H9 (cell line): Measurements from ENCODE around the gene MGAT2. TPM values are rescaled to one million over a fixed set of nuclear protein-coding genes. Genes with fewer than 3 reads are reported as not detected.

Experiments
- DNase-seq: peaks from one replicate; pipeline ENCODE4 v3.0.0-alpha.2; 2017
- H2AFZ ChIP-seq: one replicate; pipeline ENCODE4 v1.6.1; 2013; ENCODE audit warnings: mild to moderate bottlenecking, low read length, control low read depth, moderate library complexity
- H2AK5ac ChIP-seq: 2 replicates; pipeline ENCODE4 v1.6.1; 2013; ENCODE audit warnings: low read length, control low read depth, mixed read lengths; ENCODE audit not compliant: insufficient read length
- H2BK120ac ChIP-seq: one replicate; pipeline ENCODE4 v1.6.1; 2013; ENCODE audit warnings: low read depth, mild to moderate bottlenecking, low read length, control low read depth, inconsistent platforms; ENCODE audit not compliant: poor library complexity, severe bottlenecking
- H2BK12ac ChIP-seq: 2 replicates; pipeline ENCODE4 v1.6.1; 2013; ENCODE audit warnings: low read length, control low read depth, mixed read lengths, low read depth; ENCODE audit not compliant: insufficient read length
- H2BK15ac ChIP-seq: 2 replicates; pipeline ENCODE4 v1.6.1; 2013; ENCODE audit warnings: low read depth, low read length, control low read depth
- H2BK20ac ChIP-seq: one replicate; pipeline ENCODE4 v1.6.1; 2013; ENCODE audit warnings: low read depth, mild to moderate bottlenecking, low read length, control low read depth, inconsistent platforms; ENCODE audit not compliant: poor library complexity, severe bottlenecking
- H2BK5ac ChIP-seq: 2 replicates; pipeline ENCODE4 v1.6.1; 2013; ENCODE audit warnings: low read length, control low read depth, mixed read lengths; ENCODE audit not compliant: insufficient read length
- H3K14ac ChIP-seq: 2 replicates; pipeline ENCODE4 v1.6.1; 2013; ENCODE audit warnings: low read length, control low read depth; ENCODE audit not compliant: insufficient read depth
- H3K18ac ChIP-seq: 2 replicates; pipeline ENCODE4 v1.6.1; 2013; ENCODE audit warnings: low read depth, mild to moderate bottlenecking, mixed read lengths, low read length, control low read depth; ENCODE audit not compliant: insufficient read length
- H3K23ac ChIP-seq: 2 replicates; pipeline ENCODE4 v1.6.1; 2013; ENCODE audit warnings: low read length, control low read depth, mixed read lengths, low read depth; ENCODE audit not compliant: insufficient read length
- H3K23me2 ChIP-seq: 2 replicates; pipeline ENCODE4 v1.6.1; 2013; ENCODE audit warnings: low read depth, mild to moderate bottlenecking, mixed read lengths, low read length, control low read depth; ENCODE audit not compliant: insufficient read length, poor library complexity, severe bottlenecking
- H3K27ac ChIP-seq: 2 replicates; pipeline ENCODE4 v1.5.1; 2013; ENCODE audit warnings: low read length, control low read depth, mixed read lengths, low read depth; ENCODE audit not compliant: insufficient read length
- H3K27me3 ChIP-seq: 2 replicates; pipeline ENCODE4 v1.6.1; 2013; ENCODE audit warnings: low read length, control low read depth, inconsistent platforms; ENCODE audit not compliant: insufficient read depth
- H3K4ac ChIP-seq: 2 replicates; pipeline ENCODE4 v1.6.1; 2013; ENCODE audit warnings: low read depth, mild to moderate bottlenecking, control low read depth, inconsistent platforms, low read length, moderate library complexity
- H3K4me1 ChIP-seq: 2 replicates; pipeline ENCODE4 v1.6.1; 2013; ENCODE audit warnings: low read length, control low read depth, inconsistent platforms; ENCODE audit not compliant: insufficient read depth
- H3K4me2 ChIP-seq: 2 replicates; pipeline ENCODE4 v1.6.1; 2013; ENCODE audit warnings: low read length, control low read depth, mixed read lengths; ENCODE audit not compliant: insufficient read length, insufficient read depth
- H3K56ac ChIP-seq: 2 replicates; pipeline ENCODE4 v1.6.1; 2013; ENCODE audit warnings: low read depth, mild to moderate bottlenecking, mixed read lengths, low read length, control low read depth; ENCODE audit not compliant: insufficient read length
- H3K79me1 ChIP-seq: 2 replicates; pipeline ENCODE4 v1.6.1; 2013; ENCODE audit warnings: low read depth, mild to moderate bottlenecking, moderate library complexity, low read length, control low read depth, inconsistent platforms; ENCODE audit not compliant: insufficient read depth, poor library complexity, severe bottlenecking
- H3K79me2 ChIP-seq: 2 replicates; pipeline ENCODE4 v1.6.1; 2013; ENCODE audit warnings: low read length, control low read depth, inconsistent platforms; ENCODE audit not compliant: insufficient read depth
- H3K9ac ChIP-seq: 2 replicates; pipeline ENCODE4 v1.6.1; 2013; ENCODE audit warnings: low read length, control low read depth, mixed read lengths; ENCODE audit not compliant: insufficient read length; ENCODE audit errors: extremely low read depth
- H3K9me3 ChIP-seq: one replicate; pipeline ENCODE4 v1.6.1; 2013; ENCODE audit warnings: low read depth, low read length, inconsistent platforms; ENCODE audit not compliant: control insufficient read depth
- H3T11ph ChIP-seq: one replicate; pipeline ENCODE4 v1.6.1; 2013; ENCODE audit warnings: mild to moderate bottlenecking, low read length, control low read depth, inconsistent platforms
- H4K20me1 ChIP-seq: one replicate; pipeline ENCODE4 v1.6.1; 2013; ENCODE audit not compliant: control insufficient read depth, insufficient read length, insufficient read depth
- H4K5ac ChIP-seq: 2 replicates; pipeline ENCODE4 v1.6.1; 2013; ENCODE audit warnings: low read depth, mild to moderate bottlenecking, mixed read lengths, low read length, control low read depth; ENCODE audit not compliant: insufficient read length
- H4K8ac ChIP-seq: replicated peaks from 2 replicates; pipeline ENCODE4 v1.6.1; 2013; ENCODE audit warnings: low read length, control low read depth, mixed read lengths, low read depth; ENCODE audit not compliant: insufficient read length
- H4K91ac ChIP-seq: 2 replicates; pipeline ENCODE4 v1.6.1; 2013; ENCODE audit warnings: low read depth, mild to moderate bottlenecking, moderate library complexity, mixed read lengths, low read length, control low read depth; ENCODE audit not compliant: insufficient read length
- H3K27ac Mint-ChIP-seq, 3 experiments: 2 replicates in 2 of 3; 3 replicates in 1 of 3; pipeline ENCODE4 v1.8.0; 2020 to 2021; ENCODE audit warnings: mixed read lengths in 3 of 3, mild to moderate bottlenecking in 1 of 3, moderate library complexity in 1 of 3
- H3K27me3 Mint-ChIP-seq: 2 replicates; pipeline ENCODE4 v1.8.0; 2021; ENCODE audit warnings: low read depth, mild to moderate bottlenecking, moderate library complexity, mixed read lengths
- H3K36me3 Mint-ChIP-seq, 3 experiments: 2 replicates in 2 of 3; 3 replicates in 1 of 3; pipeline ENCODE4 v1.8.0; 2020 to 2021; ENCODE audit warnings: low read depth in 3 of 3, mixed read lengths in 3 of 3; ENCODE audit not compliant: insufficient read depth in 1 of 3
- H3K4me1 Mint-ChIP-seq, 2 experiments: 2 replicates each; pipeline ENCODE4 v1.8.0; 2020; ENCODE audit warnings: mixed read lengths in 2 of 2
- H3K4me3 Mint-ChIP-seq, 2 experiments: 2 replicates in 1 of 2; 3 replicates in 1 of 2; pipeline ENCODE4 v1.8.0; 2020 to 2021; ENCODE audit warnings: mild to moderate bottlenecking in 2 of 2, mixed read lengths in 2 of 2, moderate library complexity in 1 of 2
- H3K9me3 Mint-ChIP-seq, 2 experiments: 2 replicates in 1 of 2; 3 replicates in 1 of 2; pipeline ENCODE4 v1.8.0; 2020; ENCODE audit warnings: mild to moderate bottlenecking in 2 of 2, mixed read lengths in 2 of 2, moderate library complexity in 1 of 2
- WGBS: extraction: QIAGEN DNeasy Blood & Tissue Kit; methylation state at CpG from one replicate; pipeline ENCODE4 v1.1.7; 2013; ENCODE audit warnings: missing lambda C conversion rate, low lambda C conversion rate, mixed read lengths; ENCODE audit not compliant: insufficient read length; ENCODE audit errors: extremely low coverage; 5-methylcytosine and 5-hydroxymethylcytosine counted together
- total RNA-seq: library from RNA; stranded (reverse); gene quantifications from 2 replicates; pipeline ENCODE4 v1.2.1, GENCODE V29; 2021
- TF ChIP-seq, protein P1 (sequence below): fragments of 200-600 bp; sonication (generic); conservative IDR thresholded peaks from 3 replicates; pipeline ENCODE4 v1.8.0; 2021; ENCODE audit warnings: antibody characterized with exemption, mild to moderate bottlenecking

Gene MGAT2
- total RNA-seq, 1 experiment from 2014 or later: 24.5 TPM

DNA sequence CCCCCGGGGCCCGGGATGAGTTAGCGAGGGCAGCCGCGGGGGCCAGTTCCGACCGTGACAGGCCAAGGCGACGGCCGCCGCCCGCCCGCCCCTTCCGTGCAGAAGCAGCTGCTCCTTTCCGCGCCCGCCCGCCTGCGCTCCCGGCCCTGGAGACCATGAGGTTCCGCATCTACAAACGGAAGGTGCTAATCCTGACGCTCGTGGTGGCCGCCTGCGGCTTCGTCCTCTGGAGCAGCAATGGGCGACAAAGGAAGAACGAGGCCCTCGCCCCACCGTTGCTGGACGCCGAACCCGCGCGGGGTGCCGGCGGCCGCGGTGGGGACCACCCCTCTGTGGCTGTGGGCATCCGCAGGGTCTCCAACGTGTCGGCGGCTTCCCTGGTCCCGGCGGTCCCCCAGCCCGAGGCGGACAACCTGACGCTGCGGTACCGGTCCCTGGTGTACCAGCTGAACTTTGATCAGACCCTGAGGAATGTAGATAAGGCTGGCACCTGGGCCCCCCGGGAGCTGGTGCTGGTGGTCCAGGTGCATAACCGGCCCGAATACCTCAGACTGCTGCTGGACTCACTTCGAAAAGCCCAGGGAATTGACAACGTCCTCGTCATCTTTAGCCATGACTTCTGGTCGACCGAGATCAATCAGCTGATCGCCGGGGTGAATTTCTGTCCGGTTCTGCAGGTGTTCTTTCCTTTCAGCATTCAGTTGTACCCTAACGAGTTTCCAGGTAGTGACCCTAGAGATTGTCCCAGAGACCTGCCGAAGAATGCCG is 699 bp downstream of the MGAT2 start:
- TF ChIP-seq, protein P1, sequence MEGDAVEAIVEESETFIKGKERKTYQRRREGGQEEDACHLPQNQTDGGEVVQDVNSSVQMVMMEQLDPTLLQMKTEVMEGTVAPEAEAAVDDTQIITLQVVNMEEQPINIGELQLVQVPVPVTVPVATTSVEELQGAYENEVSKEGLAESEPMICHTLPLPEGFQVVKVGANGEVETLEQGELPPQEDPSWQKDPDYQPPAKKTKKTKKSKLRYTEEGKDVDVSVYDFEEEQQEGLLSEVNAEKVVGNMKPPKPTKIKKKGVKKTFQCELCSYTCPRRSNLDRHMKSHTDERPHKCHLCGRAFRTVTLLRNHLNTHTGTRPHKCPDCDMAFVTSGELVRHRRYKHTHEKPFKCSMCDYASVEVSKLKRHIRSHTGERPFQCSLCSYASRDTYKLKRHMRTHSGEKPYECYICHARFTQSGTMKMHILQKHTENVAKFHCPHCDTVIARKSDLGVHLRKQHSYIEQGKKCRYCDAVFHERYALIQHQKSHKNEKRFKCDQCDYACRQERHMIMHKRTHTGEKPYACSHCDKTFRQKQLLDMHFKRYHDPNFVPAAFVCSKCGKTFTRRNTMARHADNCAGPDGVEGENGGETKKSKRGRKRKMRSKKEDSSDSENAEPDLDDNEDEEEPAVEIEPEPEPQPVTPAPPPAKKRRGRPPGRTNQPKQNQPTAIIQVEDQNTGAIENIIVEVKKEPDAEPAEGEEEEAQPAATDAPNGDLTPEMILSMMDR: no peak
- no peak overlapping the region for H4K5ac ChIP-seq
- Mint-ChIP-seq H3K4me3 (peak overlapping the region; percentile 99), H3K9me3 (no peaks in the 10 kb centered on the region; a peak in 1 of 5 replicates), H3K36me3 (peaks cover 10 to 39% (median 18%) of the 10 kb centered on the region in 3 experiments), H3K4me1 (peaks cover 20 to 23% of the 10 kb centered on the region in 2 experiments), H3K27me3 (no peaks in the 10 kb centered on the region), H3K27ac (peak overlapping the region in 1 of 3 experiments; percentile 97; a peak in 1 of 7 replicates)
- no peak overlapping the region for H2AFZ ChIP-seq
- no peak overlapping the region for H2BK5ac ChIP-seq
- peak; percentile 64 for DNase-seq
- no peak overlapping the region for H4K91ac ChIP-seq
- peaks cover 12% of the 10 kb centered on the region for H3K23me2 ChIP-seq
- peak overlapping the region; percentile 52 for H3K14ac ChIP-seq
- no peak overlapping the region for H3K56ac ChIP-seq
- no CpG with 5 or more reads among the region's 65 CpGs for WGBS
- H3K9me3 ChIP-seq: no peaks in the 10 kb centered on the region
- H3K4me1 ChIP-seq: peaks cover 4% of the 10 kb centered on the region; the same call in 1 of the 2 replicates
- H3K23ac ChIP-seq: no peak overlapping the region
- H4K8ac ChIP-seq: no peak overlapping the region
- no peak overlapping the region for H2BK15ac ChIP-seq
- H3K4ac ChIP-seq: no peak overlapping the region
- no peak overlapping the region for H2BK20ac ChIP-seq
- H3T11ph ChIP-seq: no peak overlapping the region
- peak overlapping the region; percentile 59 for H3K9ac ChIP-seq
- no peak overlapping the region for H2BK120ac ChIP-seq
- peak overlapping the region; percentile 95 for H3K4me2 ChIP-seq
- H3K18ac ChIP-seq: no peak overlapping the region
- no peak overlapping the region for H2BK12ac ChIP-seq
- no peaks in the 10 kb centered on the region for H4K20me1 ChIP-seq
- H2AK5ac ChIP-seq: no peak overlapping the region
- H3K27me3 ChIP-seq: no peaks in the 10 kb centered on the region
- no peak overlapping the region for H3K27ac ChIP-seq
- no peaks in the 10 kb centered on the region for H3K79me1 ChIP-seq
- peaks cover 12% of the 10 kb centered on the region; the same call in 1 of the 2 replicates for H3K79me2 ChIP-seq
